CD4-positive, alpha-beta T cell treated with Interleukin-4 for 1 hour (primary cell): ENCODE measurements around the gene EMC10.

ENCODE experiments used
- DNase-seq, 2 donors: peaks; one replicate each; pipeline ENCODE4 v3.0.0-alpha.2; 2020 to 2022

The EMC10 gene

GRCh38 chr19:50480281-50481111 lies 4.2 kb downstream of the EMC10 start:
- no peak for DNase-seq

DNA sequence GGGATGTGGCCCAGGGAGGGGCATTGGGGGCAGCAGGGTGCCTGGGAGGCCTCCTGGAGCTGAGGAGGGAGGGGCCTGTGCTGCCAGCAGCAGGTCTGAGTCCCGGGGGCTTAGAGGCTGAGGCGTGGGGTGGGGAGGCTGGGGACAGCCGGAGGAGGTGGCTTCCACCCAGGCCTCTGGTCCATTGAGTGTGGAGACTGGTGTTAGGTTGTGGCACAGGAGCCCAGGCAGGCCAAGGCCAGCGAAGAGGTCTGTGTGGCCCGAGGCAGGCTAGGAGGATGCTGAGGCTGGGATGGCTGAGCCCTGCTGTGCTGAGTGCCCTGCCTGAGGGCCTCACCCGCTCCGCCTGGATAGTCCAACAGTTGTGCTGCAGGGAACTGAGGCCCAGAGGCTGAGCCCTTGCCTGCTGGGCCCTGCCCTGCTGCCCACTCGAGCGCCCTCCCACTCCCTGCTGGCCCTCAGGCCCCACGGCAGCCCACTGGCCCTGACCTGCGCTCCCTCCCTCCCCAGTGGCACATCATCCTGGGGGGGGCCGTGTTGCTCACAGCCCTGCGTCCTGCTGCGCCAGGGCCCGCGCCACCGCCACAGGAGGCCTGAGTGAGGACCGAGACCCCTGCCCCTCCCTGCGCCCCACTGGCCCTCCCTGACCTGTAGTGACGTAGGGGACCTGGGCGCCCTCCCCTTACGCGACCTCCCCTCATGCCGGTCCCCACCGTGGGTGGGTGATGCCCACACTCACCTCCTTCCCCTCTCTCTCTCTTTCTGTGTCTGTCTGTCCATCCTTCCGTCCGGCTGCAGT lies 5.2 kb downstream of the EMC10 start:
- no peak for DNase-seq

GRCh38 chr19:50482271-50482855 lies 6.1 kb downstream of the EMC10 start:
- DNase-seq, result no peak

- DNase-seq, result no peak
Observed at GRCh38 chr19:50482916-50483315, 6.6 kb downstream of the EMC10 start.

DNA sequence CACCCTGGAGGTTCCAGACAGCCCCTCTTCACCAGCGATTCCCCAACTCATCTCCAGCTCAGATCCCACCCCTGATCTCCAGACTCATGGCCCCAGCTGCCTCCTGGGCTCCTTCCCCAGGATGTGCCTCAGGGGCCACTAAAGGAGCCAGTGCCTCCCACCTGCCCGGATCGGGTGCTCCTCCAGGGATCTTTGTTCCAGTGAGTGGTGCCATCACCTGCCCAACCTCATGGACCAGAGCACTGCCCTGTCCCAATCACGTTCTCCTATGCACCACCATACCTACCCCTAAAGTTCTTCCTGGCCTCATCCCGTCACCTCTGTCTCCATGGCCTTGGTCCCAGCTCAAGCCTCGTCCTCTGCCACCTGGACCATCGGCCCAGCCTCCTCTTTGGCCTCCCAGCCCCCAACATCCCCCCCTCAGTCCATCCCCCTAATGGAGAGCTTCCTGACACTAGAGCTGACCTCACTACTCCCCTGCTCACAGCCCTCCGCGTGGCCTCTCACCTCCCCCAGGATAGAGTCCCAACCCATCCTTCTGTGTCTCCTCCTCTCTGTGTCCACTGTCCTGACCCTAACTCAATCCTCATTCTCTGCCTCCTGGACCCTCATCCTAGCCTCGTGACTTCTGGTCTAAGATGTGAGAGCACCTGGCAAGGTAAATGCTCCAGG lies 9.1 kb downstream of the EMC10 start:
- DNase-seq, result no peak

- DNase-seq, result peak; percentile 50 to 54
Observed at GRCh38 chr19:50486823-50487515, 10.7 kb downstream of the EMC10 start.

DNA sequence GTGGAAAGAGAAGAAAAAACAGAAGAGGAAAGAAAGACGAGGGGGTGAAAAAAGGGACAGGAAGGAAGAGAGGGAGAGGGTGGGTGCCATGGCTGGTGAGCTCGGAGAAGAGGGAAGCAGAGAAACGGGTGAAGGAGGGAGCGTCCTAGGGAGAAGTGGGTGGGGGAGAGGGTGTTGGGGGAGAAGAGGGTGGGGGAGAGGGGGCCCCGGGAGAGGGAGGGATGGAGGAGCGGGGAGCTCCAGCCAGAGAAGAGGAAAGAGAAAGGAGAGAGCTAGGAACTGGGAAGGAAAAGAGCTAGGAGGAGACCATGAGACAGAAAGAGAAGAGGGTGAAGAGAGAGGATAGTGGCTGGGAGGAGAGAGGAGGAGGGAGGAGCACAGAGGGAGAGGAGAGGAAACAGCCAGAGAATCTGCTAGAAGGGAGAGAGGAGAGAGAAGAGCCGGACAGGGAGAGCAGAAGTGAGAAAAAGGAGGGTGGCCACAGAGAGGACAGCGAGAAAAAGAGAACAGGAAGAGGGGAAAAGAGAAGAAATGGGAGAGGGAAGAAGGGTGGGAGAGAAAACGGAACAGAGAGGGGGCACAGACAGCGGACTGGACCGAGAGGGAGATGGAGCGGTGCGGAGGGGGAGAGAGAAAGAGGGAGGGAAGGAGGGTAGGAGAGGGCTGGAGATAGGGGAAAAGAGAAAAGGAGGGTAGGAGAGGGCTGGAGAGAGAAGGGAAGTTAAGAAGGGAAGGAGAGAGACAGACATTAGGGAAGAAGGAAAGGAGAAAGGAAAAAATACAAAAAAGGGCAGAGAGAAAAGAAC lies 12.3 kb downstream of the EMC10 start:
- DNase-seq, result no peak

DNA sequence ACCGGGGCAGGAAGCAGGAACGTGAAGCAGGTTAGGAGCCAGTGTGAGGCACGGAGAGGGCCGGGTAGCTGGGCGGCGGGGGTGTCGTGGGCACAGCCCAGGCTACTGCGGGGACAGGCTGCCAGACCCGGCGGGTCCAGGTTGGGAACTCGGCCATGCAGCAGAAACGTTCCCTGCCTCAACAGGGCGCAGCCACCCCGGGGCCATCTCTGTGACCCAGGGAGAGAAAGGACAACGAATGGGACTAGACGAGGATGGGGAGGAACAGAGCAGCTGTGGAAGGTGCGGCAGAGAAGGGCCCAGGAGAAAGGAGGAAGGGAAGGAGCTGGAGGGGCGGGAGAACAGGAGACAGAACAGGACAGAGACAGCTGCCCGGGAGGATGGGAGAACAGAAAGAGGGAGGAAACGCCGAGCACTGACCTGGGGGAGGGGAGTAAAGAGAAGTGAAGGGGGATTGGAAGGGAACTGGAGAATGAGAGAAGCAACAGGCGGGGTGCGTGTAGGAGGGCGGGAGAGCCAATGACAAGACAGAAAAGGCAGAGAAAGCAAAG lies 13.2 kb downstream of the EMC10 start:
- no peak for DNase-seq

- DNase-seq, result no peak
Observed at GRCh38 chr19:50490411-50490811, 14.1 kb downstream of the EMC10 start.

DNA sequence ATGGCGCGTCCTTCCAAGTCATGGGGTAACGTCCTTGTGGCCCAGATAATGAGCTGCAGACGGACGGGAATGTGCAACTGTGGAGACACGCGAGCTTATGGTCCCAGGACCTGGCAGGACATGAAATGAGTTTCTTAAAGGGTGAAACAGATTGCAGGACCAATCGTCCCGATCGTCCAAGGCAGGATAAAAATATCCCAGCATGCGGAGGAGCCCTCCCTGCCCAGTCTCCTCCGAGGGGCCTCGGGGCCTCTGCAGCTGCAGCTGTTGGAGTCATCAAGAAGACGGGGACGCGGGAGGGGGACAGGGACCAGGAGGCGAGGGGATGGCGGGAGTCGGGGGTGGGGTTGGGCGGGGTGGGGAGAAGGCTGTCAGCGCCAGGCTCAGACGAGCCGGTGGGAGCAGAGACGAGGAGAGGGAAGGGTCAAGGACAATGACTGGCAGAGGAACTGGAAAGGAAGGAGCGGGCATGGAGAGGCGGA lies 14.7 kb downstream of the EMC10 start:
- DNase-seq, result no peak

DNA sequence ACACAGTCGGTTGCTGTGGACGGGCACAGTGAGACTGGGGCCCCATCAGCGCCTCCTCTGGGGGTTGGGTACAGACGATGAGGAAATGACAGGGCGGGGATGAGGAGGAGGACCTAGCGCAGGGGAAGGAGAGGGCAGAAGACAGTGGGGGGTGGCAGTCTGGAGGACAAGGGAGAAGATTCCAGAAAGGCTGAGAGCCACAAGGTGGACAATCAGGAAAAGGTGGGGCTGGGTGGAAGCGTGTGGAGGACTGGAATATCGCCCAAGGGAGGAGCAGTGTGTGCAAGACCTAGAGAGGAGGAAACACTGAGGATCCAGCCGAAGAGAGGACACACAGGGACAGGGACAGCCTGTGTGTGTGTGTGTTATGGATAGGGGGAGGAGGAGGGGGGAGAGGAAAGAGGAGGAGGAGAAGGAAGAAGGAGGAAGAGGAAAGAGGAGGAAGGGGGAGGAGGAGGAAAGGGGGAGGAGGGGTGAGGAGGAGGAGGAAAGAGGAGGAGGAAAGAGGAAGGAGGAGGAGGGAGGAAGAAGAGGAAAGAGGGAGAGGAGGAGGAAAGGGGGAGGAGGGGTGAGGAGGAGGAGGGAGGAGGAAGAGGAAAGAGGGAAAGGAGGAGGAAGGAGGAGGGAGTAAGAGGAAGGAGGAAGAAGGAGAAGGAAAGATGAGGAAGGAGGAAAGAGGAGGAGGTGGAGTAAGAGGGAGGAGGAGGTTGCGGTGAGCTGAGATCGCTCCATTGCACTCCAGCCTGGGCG lies 16.2 kb downstream of the EMC10 start:
- peak; percentile 23 to 33 for DNase-seq

GRCh38 chr19:50493171-50493570 lies 16.9 kb downstream of the EMC10 start:
- no peak for DNase-seq

GRCh38 chr19:50494186-50495019 lies 18.1 kb downstream of the EMC10 start:
- no peak for DNase-seq

DNA sequence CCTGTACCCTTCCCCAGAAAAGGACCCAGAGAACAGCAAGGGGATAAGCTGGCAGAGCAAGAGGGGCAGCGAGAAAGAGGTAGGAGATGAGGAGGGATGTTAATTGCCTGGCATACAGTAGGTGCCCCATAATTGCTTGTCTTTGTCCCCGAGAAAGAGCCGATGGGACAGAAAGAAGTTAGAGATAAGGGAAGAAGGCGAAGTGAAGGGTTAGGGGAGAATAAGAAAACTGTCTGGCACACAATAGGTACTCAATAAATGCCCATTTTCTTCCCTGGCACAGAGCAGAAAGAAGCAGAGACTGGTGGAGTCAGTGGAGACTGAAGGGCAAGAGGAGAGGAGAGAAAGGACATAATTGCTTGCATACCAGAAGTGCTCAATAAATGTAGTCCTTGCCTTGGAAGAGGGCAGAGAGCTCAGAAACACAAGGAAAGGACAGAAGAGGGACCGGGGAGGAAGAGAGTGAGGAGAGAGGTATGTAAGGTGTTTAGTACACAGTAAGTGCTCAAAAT lies 18.8 kb downstream of the EMC10 start:
- no peak for DNase-seq

DNA sequence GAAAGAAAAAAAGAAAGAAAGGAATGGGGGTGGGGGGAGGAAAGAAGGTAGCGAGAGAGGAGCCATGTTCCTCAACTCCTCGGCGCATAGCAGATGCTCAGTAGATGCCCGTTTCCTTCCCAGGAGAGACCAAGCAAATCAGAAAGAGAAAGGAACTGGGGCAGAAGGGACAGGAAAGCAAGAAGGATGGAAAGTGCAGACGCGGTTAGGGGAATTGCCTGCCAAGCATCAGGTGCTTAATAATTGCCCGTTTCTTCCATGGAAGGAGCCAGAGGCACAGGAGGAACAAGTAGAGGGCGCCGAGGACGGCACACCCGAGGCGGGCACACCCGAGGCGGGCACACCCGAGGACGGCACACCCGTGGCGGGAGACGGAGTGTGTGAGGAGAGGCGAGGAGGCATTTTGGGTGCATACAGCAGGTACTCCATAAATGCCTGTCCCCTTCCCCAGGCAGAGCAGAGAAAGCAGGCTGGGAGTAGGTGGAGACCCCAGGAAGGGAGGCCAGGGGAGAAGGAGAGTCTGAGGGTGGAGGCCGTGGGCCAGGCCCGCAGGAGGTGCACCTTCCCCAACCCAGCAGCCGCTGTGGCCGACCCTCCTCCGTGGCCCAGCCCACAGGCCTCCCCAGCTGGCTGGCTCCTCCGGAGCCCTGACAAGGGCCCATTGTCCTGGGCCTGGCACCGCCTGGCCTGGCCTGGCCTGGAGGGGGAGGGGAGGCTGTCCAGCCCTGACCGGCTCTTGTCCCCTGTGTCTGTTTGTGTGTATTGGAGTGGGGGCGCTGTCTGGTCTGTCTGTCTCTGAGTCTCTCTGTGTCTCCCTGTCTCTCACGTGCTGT lies 20.1 kb downstream of the EMC10 start:
- no peak for DNase-seq

GRCh38 chr19:50497022-50497405 lies 20.7 kb downstream of the EMC10 start:
- no peak for DNase-seq

- no peak for DNase-seq
Observed at GRCh38 chr19:50498219-50499056, 22.1 kb downstream of the EMC10 start.
